Superior temporal gyrus (tissue), 1 donor: ENCODE results near the gene FZD10.

Experiments
- DNase-seq: peaks from one replicate; pipeline ENCODE4 v3.0.0-alpha.2; 2016; ENCODE audit errors: extremely low spot score

FZD10 gene

GRCh38 chr12:130205495-130205894 is 43.2 kb downstream of the FZD10 start:
- DNase-seq, result no peak

DNA sequence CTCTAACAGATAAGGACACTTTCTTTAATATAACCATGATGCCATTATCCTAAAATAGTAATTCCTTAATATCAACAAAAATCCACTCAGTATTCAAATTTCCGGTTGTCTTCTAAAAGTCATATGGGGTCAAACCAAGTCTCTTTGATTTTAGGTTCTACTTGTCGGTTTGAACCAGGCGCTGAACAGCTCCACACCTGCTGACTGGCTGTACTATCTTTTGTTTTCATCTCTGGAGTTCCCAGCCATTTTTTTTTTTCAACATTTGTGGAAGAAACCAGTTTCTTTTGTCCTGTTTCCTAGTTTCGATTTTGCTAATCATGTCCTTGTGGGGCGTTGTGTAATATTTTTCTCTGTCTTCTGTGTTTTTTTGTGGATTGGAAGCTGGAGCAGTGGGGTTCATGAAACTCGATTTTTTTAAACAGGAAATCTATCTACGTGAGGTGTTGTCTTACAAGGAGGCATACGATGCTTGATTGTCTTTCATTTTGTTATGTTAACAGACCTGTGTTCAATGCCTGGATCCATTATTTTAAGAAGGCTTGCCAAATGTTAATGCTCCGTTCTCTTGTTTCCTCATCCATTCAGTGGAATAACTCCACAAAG is 50.2 kb downstream of the FZD10 start:
- DNase-seq, result no peak

GRCh38 chr12:130213249-130213648 is 51.0 kb downstream of the FZD10 start:
- DNase-seq, result no peak

- DNase-seq, result no peak
Measured at GRCh38 chr12:130214686-130215395, 52.6 kb downstream of the FZD10 start.
